Fibroblast of skin of right quadriceps (primary cell): ENCODE data around the gene VWCE.
A peak's percentile ranks its signal among the peaks of the same experiment; 100 is the strongest.

Source experiments
- DNase-seq: peaks from one replicate; pipeline ENCODE4 v3.0.0-alpha.2; 2013

VWCE gene

DNA sequence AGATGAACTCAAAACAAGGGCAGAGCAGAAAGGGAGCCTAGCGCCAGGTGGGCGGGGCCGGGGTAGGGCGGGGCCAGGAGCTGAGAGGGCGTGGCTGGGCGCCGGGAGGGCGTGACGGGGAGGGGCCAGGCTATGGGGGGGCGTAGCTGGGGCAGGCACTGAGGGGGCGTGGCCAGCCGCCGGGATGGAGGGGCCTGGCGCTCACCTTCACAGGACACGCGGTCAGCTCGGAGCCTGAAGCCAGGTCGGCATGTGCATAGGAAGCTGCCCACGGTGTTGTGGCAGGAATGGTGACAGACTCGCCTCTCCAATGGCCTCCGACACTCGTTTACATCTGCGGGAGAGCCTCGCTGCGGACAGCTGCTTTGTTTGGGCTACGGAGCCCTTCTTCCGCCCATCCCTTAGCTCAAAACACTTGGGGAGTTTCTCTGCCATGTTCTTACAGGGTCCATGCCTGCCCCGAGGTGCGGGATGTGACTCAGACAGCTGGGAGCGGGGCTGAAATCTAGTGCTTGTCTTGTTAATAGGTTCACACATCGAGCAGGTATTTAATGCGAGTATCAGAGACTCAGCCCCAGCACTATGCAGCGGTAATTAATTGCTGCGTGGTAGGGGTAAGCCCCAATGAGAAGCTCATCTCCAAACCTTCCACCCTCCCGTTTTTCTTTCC lies 13.4 kb downstream of the VWCE start:
- DNase-seq: peak; percentile 22

DNA sequence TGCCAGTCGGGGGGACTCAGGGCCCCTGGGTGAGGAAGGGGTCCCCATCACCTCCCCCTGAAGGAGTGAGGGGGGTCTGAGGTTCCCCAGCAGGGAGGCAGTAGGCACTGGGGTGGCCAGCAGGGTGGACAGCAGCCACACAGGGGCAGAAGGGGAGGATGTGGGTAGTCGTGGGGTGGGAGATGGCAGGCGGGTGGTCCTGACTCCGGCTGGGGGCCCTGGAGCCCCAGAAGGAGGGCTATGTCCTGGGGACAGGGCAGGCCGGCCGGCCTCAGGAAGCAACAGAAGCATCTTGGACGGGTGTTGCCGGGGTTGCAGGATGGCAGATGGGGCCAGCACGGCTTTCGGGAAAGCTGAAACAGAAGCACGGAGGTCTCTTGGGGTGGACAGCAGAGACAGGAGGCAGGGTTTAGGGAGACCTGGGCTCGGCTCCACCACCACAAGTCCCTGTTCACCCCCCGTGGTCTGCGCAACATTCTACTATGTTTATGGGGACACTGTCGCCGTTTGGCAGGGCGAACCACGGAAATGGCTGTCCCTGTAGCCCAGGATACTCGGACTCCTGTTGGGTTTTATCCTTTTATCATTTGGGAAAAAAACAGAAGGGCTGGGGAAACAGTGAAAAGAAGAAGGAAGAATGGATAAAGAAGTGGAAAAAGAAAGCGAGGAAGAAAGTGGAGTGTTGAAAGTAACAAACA lies 14.1 kb downstream of the VWCE start:
- DNase-seq: no peak

DNA sequence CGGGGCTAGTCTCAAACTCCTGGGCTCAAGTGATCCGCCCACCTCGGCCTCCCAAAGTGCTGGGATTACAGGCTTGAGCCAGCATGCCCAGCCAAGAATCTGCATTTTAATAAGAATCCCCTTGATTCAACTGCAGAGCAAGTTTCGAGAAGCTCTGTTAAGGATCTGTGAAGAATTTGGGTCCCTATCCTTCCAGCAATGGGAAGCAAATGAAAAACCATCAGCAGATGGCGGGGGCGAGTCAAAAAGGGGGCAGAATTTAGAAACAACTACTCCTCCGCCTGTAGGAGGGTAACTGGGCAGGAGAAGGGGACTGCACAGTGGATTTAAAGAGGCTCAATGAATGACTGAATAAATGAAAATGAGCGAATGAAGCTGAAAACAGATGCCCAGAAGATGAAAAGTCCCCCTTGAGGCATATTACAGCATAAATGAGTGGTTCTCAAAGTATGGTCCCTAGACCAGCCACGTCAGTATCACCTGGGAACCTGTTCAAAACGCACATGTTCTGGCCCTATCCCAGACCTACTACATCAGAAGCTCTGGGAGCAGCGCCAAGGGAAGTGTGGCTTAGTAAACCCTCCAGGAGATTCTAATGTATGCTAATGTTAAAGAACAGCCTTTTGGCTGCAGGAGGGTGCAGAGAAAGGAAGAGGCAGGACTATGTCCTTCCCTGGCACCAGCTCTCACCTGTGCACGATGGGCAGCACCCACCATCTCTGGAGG lies 15.0 kb downstream of the VWCE start:
- DNase-seq: peak; percentile 51

DNA sequence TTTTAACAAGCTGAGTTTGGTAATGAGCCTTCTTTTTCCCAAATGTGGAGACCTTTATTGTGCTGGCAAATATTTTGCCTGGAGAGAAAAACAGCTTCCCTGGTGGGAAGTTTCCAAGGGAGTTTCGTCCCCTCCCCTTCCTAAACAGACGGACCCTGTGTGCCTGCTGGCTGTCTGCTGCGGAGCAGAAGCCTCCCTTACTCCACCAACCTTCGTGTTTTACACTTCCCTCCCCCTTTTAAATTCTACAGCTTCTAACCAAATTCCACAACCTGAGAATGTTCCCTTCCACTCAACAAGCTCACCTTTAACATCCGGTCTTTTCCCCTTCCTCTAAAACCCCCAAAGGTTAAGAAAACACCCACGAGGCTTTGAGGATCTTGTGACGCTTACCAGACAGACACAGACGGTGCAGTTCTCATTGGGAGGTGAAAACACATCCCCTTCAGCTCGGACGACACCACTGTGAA lies 17.1 kb downstream of the VWCE start:
- DNase-seq: no peak

DNA sequence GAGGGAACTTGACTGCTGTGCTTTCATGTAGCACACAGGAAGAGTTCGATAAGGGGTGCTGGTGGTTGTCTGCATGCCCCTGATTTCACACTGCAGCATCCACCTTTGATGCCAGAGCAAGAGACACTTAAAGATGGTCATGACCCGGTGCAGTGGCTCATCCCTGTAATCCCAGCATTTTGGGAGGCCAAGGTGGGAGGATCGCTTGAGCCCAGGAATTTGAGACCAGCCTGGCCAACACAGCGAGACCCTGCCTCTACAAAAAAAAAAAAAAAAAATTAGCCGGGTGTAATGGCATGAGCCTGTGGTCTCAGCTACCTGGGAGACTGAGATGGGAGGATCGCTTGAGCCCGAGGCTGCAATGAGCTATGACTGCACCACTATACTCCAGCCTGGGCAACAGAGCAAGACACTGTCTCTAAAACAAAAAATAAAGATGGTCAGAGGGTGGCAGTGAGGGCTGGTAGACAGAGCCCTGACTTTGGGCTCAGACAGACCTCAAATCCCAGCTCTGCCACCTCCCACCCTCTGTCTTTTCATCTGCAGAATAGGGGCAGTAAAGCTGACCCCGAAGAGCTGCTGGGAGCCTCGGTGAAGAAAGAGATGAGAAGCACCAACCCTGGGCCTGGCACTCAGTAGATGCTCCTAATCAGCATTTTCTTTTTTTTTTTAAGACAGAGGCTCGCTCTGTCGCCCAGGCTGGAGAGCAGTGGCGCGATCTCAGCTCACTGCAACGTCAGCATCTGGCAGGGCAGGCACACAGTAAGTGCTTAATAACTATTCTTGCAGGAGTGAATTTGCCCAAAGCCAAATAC lies 17.7 kb downstream of the VWCE start:
- no peak for DNase-seq

DNA sequence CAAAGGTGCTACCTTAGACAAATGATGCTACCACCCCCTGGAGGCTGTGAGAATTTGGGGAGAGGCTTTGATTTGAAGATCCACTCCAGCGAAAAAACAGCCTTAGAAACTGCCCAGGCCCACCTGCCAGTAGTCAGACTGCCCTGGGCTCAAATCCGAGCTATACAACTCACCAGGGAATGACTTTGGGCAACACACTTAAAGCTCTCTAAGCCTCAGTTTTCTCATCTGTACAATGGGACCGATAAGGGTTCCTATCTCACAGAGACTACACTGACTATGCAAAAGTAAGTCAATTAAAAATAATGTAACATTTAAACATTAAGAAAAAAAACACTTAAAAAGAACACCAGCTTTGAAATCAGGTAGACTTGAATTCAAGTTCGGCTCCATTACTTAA lies 19.9 kb downstream of the VWCE start:
- DNase-seq: no peak

DNA sequence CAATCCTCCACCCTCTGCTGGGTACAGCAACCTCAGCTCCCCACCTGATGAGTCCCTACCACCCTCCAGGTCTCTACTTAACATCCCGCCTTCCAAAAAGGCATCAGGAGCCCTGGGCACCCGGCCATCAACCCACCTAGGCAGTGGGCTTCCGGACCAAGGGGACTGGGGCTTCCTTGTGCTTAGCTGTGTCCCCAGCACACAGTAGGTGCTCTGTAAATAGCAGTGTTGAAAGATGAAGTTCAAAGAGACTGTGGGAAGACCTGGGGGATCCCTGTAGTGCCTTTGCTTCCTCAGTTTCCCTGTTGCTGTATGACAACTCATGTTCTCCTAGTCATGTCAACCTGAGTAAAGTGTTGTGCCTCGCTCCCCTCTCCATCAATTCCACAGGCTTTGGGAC lies 21.0 kb downstream of the VWCE start:
- no peak for DNase-seq

DNA sequence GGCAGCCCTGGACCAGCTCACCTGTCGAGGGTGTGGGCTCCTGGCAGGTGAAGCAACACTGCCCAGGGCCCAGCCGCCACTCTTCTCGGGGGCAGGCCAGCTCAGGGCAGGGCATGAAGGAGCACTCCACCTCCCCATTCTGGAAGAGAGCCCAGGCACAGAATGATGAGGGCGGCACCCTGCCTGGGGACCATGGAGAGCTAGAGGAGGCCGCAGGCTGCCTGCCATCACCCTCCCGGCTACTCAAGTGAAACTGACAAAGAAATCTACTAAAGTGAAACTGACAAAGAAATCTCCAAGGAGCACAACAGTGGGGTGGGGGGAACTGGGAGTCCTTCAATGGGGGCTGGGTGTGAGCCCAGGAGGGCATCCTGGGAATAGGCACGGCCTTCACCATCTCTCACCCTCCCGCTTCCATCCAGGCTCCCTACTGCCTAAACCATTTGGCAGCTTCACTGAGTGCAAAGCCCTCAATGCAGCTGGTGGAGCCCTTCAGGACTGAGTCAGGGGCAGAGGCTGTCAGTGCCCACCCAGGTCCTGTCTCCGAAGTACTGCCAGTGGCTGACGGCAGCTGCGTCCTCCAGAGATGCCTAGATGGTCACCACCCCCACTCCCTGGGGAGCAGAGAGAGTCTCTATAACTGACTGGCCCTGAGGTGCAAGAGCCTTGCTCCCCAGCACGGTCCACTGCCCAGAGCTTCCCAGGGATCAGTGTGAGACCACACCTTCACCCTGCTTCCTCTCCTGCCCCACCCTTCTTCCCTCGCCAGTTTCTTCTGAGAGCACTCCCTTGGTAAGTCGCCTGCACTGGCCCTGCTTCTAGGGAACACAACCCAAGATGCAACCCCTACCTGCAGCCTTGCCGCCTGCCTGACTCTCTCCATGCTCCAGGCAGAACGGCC lies 21.7 kb downstream of the VWCE start:
- no peak for DNase-seq

DNA sequence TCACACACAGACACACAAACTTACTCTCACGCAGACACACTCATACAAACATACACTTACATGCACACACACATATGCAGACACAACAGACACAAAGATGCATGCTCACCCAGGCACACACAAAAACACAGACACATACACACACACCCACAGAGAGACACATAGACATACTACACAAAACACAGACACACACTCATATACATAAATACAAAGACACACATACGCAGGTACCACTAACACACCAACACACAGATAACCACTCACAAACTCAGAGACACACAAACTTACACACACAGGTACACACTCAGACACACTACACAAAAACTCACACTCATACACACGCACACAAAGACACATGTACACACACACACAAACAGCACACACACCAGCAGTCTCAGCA lies 22.4 kb downstream of the VWCE start:
- no peak for DNase-seq

DNA sequence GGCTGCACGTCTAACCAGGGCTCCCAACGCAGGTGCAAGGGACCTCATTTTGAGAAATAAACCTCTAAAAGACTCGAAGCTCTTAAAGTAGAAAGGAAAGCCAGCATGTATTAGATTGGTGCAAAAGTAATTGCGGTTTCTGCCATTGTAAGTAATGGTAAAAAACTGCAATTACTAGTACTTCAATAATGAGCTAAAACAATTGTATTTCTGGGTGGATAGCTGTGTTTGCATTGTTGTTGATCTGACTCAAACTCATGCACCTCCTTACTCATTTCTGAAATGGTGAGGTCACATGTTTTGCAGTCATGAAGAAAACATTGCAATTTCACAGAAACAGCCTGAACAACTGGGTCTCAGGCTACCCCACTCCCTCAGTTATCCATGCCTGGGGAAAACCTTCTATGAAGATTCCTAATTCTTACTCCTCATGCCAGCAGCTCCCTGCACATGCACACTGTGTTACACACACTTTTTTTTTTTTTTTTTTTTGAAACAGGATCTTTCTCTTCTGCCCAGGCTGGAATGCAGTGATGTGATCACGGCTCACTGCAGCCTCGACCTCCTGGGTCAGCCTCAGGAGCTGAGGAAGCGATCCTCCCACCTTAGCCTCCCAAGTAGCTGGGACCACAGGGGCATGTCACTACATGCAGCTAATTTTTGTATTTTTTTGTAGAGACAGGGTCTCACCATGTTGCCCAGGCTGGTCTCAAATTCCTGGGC lies 24.6 kb downstream of the VWCE start:
- peak; percentile 13 for DNase-seq

DNA sequence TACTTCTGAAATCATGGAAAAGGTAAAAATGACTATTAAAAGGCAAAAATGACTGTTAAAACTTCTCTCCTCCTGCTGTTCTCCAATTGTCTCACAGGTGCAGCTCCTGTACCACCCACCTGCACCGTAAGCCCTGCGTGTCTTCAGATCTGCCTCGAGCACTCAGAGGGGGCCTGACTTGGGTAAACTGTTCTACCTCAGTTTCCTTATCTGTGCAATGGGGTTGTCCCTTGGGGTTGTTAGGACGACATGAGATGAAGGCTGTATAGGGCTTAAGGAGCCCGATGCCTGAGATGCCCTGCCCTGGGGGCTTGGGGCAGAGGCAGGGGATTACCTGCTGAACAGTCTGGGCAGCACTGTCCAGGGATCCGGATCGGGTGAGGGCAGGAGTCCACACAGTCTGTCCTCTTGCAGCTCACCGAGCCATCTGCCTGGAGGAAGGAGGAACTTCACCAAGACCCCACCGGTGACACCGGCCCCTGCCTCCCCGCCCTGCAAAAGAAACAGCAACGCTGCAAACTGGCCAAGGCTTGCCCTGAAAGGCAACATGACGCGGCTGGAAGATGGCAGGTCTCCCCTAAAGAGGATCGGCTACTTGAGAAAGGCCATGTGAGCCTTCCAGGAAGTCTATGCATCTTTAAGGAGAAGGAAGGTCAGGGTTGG lies 26.4 kb downstream of the VWCE start:
- DNase-seq: no peak

DNA sequence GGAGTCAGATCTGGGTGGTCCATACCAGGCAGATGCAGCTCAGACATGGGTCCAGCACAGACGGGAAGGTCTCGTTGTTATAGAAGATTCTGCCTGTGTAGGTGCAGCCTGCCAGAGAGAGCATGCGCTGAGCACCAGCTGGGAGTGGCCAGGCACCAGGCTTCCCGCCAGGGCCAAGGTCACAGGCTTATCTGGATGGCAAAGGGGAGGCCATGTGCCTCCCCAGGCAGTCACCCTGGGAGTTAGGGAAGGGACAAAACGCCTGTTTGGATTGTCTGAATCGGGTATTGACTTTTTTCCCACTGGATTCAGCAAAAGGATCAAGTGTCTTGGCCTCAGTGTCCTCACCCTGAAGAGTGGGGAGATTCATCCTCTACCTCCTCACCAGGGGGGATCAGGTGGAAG lies 27.7 kb downstream of the VWCE start:
- DNase-seq: no peak

DNA sequence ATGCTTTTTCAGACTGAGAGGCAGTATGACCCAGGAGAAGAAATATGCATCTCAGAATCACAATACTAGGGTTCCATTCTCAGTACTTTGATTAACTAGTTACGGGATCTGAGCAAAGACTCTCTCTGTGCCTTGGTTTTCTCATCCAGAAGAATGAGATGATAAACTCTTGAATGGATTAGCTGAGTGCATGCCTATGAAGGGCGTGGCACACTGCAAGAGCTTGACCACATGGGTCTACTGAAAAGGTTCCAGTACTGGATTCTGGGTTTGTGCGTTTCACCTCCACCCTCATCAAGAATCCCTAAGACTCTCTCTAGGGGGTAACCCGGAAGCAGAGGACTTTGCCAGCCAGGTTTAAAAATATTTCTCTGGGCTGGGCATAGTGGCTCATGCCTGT lies 28.5 kb downstream of the VWCE start:
- DNase-seq: peak; percentile 10

DNA sequence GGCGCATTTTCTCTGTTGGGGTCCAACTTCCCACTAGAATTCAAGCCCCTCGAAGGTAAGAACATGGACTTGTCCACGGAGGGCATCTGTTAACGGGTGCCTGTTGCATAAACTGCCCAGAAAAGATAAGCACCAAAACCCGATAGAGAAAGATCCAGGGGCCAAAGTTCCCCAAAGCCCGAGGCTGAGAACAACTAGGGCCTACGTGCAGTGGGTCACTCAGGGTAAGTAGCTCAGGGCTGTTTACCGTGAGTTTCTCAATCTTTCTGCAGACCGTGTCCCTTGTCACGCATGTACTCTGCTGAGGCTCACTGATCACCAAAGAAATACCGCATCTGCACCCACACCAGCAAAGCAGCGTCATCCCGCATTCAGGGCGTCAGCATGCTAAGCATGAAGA lies 29.8 kb downstream of the VWCE start:
- DNase-seq: no peak

DNA sequence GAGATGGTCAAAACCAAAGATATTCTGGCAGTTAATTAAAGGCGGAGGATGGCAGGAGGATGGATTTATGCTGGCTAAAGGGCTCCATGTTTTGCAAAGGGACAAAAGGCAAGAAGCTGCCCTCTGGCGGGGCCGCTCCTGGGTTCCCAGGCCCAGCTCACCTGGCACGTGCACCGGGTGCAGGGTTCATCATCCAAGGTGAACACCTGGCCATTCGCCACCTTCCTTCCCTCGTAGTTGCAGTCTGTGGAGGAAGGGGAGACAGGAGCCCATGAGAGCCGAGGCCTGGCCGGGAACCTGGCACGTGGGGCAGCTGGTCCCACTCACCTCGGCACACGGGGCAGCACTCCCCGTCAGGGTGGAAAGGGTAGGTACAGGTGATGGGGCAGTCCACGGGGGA lies 30.3 kb downstream of the VWCE start:
- no peak for DNase-seq

DNA sequence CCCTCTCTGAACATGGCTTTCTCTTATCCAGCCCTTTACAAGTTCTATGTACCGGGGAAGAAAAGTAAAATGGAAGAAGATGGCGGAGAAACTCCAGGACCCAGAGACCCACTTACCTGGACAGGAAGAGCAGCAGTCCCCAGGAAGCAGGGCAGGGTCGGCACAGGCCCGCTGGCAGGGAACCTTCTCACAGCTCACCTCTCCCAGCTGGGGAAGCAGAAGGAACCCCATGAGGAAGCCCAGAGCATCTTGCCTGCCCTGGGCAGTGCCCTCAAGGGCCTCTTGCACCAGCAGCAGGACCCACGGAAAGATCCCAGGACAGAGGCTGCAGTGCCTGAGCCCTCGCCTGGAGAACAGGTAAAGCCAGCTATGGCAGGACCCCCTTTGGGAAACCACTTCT lies 30.7 kb downstream of the VWCE start:
- no peak for DNase-seq

DNA sequence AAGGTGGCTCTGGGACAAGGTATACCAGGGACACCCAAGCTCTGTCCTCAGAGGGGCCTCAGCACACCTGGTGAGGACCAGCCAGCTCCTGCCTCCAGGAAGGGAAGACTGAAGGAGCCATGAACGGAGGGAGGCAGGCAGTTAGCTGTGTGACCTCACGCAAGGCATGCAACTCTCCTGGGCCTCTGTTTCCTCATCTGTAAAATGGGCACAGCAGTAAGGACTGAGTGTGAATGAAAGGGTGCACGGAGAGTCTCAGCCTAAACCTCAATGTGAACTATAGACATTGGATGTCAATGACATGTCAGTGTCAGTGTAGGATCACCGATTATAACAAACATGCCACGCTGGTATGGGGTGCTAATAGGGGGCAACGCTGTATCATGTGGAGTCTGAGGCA lies 35.8 kb downstream of the VWCE start:
- DNase-seq: no peak

DNA sequence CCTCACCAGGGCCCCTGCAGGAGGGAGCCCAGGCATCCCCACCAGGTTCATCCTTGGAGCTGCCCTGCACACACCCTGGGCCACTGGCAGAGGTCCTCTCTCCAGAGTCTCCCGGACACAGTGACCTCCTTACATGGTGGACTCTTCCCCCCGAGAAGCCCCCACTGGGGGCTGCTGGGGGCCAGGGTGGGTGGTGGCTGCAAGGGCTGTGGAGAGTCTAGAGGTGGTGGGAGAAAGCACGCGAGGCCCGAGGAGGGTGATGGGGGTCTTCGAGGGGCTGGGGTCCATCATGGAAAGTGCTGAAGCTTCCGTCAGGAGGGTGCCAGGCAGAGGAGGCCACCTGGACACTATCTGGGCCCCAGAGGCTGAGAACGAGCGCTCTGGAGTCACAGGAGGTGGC lies 36.6 kb downstream of the VWCE start:
- DNase-seq: no peak

DNA sequence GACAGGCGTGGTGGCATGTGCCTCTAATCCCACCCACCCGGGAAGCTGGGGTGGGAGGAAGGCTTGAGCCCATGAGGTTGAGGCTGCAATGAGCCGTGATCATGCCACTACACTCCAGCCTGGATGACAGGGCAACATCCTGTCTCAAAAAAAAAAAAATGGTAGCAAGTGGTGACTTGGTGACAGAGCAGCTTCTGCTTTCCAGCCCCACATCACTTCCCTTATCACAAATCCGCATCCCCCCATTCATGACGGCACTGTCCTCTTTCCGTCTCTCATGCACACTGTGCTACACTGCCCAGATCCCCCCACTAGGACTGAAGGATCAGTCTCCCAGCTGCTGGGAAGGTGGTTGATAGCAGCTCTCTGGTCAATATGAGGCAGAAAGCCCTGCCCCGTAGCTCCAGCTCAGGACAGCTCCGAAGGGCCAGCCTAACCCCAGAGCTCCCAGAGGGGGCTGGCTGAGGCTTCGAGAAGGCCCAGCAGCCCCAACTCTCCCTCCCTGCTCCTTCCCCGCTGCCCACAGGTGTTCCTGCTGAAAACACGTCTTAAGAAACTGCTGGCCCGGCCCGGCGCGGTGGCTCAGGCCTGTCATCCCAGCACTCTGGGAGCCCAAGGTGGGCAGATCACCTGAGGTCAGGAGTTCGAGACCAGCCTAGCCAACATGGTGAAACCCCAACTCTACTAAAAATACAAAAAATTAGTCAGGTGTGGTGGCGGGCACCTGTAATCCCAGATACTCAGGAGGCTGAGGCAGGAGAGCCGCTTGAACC lies 38.2 kb downstream of the VWCE start:
- no peak for DNase-seq

DNA sequence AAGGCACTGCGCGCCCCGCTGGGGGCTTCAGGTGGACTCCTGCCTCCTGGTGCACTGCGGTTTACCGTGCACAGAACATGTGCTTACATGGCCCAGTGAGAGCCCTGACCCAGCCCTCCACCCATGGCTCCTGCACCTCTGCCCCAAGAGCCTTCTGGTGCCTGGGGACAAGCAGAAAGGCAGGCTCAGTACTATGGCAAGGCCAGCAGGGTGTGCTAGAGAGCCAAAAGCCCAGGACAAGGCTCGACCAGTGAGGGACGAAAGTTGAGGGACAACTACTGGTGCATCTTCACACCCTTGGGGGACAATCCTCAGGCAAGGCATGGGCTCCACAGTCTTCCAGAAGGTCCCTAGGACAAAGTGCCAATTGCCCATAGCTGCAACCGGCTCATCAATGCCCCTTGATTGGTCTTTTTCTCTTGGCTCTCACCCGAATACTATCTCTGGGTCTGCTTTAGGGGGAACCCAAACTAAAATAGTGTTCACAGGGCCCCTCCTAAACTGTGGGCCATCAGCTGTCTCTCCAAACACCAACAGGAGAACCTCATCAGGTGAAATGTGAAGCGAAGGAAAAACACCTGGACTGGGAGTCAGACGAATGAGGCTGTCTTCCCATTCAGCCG lies 40.6 kb downstream of the VWCE start:
- DNase-seq: peak; percentile 42
